Fibroblast of the conjunctiva (primary cell): Measurements from ENCODE around the gene MPP7.
A peak's percentile ranks its signal among the peaks of the same experiment; 100 is the strongest.

Experiments
- DNase-seq: peaks from one replicate; pipeline ENCODE4 v3.0.0-alpha.2; 2010; ENCODE audit warnings: low read depth

Gene MPP7

DNA sequence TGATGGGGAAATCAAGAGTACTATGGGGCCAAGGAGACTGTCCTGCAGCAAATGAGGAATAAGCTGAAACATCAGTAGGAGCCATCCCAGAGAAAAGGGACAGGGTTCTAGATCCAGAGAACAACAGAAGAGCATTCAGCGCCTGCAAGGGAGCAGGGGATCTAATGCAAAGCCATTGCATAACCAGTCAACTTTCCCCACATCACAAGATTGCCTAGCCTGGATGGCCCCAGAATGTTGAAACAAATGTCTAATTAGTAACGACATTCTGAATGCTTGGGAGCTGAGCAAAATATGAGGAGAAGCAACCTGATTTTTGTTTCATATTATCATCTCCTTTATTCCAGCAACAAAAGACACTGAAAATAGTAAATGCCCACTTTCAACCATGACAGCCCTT is 2.7 kb upstream of the MPP7 start:
- DNase-seq: no peak

DNA sequence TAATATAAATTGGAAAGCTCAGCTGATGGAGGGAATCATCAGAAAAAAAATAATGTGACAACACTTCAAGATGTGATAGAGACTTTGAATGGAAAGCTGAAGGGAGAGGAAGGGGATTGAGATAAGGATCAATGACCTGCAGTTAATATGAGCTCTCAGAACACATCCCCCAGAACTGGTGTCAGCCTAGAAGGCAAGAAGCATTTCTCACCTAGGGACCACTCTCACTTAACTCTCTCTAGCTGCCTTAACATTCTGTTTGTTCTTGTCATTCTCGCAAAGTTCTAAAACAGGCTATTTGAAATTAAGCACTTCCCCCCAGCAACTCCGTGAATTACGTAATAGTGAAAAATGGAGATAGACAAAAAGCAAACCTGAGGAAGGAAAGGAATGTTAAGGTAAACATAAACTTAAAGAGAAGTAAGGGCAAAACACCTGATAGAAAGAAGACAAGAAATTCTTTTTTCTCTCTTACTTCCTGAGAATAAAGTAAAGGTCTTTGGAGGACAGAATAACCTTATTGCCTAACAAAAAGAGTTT is 1.2 kb upstream of the MPP7 start:
- DNase-seq: no peak

- no peak for DNase-seq
Observed at GRCh38 chr10:28302012-28302637, 739 bp downstream of the MPP7 start.

- no peak for DNase-seq
Observed at GRCh38 chr10:28300027-28300426, 2.8 kb downstream of the MPP7 start.

DNA sequence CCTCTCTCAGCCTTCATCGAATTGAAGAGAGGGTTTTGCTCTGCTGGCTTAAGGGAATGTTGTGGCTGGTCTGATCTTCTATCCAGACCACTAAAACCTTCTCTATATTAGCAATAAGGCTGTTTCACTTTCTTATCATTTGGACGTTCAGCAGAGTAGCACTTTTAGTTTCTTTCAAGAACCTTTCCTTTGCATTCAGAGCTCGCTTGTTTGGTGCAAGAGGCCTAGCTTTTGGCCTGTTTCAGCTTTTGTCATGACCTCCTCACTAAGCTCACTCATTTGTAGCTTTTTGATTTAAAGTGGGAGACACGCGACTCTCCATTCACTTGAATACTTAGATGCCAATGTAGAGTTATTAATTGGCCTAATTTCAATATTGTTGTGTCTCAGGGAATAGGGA is 3.9 kb downstream of the MPP7 start:
- DNase-seq: no peak

DNA sequence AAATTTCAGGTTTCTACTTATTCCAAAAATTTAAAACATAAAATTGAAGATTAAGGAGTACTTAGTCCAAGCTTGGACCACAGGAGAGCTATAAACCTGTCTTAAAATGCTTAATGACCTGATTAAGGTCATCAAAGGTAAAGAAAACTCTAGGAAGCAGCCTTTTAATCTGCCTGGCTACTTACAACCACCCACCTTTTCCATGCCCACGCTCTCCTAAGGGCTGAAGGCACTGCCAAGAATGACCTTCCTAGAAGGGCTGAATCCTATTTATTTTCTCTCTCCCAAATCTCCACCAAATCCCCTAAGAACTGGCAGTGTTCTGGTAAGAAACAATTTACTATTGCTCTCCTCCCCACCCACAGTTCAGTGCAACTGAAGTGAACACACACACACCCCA is 6.8 kb downstream of the MPP7 start:
- DNase-seq: no peak

GRCh38 chr10:28295336-28295735 is 7.5 kb downstream of the MPP7 start:
- DNase-seq: no peak

- DNase-seq: no peak
Observed at GRCh38 chr10:28294809-28295208, 8.1 kb downstream of the MPP7 start.

DNA sequence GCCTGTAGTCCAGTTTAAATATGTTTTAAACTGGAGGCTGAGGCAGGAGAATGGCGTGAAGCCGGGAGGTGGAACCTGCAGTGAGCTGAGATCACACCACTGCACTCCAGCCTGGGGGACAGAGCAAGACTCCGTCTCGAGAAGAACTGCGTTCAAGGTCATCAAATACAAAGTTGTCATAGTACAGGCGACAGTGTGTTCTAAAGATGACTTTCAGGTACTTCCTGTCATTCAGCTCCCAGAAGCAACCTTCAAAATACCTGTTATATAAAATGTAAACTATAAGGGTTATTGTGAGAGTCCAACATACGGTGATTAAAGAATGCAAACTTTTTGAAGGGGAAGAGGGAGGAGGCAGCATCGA is 8.7 kb downstream of the MPP7 start:
- no peak for DNase-seq

DNA sequence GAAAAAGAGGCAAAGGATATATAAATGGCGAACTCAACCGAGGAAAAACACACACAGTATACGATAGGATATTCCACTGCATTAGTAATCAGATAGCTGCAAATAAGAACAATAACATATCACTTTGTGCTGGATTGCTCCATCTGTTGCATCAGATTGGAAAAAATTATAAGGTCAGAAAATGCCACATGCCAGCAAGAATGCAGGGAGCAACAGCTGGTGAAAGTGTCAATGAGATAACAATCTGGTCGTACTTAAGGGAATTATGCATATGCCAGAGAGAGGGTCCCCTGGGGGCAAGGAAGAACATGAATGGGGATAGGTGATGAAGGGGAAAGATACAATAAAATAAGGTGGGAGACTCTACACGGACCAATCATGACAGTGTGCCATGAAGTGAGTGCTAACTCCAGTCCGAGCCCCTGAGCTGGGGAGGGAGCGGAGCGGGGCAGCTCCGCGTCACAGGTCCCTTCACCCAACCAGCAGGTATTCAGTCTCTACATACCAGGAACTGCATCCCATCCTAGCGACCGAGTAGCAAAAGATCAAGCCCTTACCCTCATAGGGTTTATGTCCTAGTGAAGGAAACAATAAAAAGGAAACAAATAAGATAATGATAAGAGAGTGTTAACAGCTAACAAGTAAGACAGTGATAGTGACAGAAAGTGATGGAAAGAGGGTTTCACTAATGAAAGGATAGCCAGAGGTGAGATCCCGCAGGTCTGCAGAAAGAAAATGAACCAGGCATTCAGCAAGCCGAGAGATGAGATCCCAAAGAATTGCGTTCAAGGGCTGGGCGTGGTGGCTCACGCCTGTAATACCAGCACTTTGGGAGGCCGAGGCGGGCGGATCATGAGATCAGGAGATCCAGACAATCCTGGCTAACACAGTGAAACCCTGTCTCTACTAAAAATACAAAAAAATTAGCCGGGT is 9.4 kb downstream of the MPP7 start:
- DNase-seq: no peak

DNA sequence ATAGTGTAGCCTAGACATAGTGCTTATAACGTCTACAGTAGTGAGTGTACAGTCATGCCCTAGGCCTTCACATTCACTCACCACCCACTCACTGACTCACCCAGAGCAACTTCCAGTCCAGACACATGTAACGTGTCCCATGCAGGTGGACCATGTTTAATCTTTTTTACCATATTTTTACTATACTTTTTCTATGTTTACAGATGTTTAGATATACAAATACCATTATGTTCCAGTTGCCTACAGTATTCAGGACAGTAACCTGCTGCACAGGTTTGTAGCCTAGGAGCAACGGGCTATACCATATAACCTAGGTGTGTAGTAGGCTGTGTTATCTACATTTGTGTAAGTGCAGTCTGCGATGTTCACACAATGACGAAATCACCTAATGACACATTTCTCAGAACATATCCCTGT is 11.0 kb downstream of the MPP7 start:
- DNase-seq: peak; percentile 36

DNA sequence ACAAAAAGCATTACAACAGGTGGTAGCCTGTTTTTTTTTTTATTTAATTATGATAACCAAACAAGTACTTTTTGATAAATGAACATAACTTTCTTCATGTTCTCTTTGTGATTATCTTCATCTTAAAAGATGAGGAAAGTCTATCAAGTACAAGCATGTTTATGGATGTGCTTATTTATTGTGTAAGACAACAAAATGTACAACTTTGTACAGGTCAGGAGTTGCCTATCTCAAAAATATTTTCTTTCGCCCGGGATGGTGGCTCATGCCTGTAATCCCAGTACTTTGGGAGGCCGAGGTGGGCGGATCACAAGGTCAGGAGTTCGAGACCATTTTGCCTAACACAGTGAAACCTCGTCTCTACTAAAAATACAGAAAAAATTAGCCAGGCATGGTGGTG is 17.0 kb downstream of the MPP7 start:
- DNase-seq: no peak

DNA sequence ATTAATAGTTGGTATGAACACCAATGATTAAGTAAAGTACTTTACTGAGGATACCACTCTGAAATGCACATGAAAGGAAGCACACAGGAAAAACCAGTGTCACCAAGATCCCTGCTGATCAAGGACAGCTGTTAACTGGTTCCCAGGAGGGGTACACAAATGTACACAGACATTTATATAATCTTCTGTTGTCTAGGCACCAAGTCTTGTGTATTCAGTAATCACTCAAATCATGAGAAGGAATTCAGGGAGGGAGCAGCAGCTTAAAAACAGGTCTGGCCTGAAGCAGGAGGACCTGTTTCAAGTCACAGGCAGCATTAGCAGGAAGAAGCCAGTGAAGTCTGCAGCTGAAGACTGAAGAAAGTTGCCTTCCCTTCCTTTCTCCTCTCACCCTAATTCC is 18.7 kb downstream of the MPP7 start:
- no peak for DNase-seq

- no peak for DNase-seq
Observed at GRCh38 chr10:28283251-28283650, 19.6 kb downstream of the MPP7 start.

GRCh38 chr10:28282336-28282735 is 20.5 kb downstream of the MPP7 start:
- DNase-seq: no peak

DNA sequence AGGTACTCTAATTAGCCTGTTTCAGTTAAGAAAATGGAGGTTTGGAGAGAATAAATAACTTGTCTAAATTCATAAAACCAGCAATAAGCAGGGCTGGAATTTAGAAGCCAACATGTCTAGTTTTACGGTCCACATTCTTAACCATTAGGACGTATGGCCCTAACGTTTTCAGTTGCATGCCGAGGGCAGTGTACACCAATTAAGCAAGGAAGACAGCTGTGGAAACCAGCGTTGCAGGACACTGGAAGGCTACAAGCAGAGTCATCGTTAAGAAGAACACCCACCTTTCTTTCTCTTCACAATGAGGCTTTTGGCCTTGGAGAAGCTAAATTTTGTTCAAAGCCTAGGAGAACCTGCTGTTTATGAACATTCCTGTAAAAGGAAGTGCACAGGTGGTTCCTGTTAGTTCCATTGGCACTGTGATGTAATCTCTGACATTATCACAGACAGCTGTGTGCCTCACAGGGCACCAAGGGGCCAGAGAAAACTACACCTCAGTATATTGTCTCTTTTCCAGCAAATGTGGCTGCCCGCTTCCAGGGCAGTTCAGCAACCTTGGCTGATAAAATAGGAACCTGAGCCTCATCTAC is 21.0 kb downstream of the MPP7 start:
- no peak for DNase-seq

GRCh38 chr10:28280652-28281051 is 22.2 kb downstream of the MPP7 start:
- DNase-seq: peak; percentile 5

GRCh38 chr10:28279878-28280277 is 23.0 kb downstream of the MPP7 start:
- no peak for DNase-seq

DNA sequence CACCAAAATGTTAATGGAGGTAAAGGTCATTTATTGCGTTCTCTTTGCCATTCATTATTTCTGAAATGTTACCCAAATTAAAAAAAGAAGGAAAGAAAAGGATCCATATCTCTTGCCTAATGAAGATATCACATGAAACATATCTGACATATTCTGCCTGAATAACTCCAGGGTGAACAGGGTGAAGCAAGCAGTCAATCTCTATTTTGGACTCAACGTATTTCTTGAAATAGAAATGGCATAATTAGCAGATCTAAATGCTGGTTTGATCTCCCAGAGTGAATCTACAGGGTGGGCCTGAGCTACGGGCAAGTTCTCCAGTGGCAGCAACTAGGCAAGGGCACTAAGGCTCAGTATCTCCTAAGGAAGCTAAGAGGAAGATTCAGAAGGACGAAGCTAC is 24.0 kb downstream of the MPP7 start:
- no peak for DNase-seq

DNA sequence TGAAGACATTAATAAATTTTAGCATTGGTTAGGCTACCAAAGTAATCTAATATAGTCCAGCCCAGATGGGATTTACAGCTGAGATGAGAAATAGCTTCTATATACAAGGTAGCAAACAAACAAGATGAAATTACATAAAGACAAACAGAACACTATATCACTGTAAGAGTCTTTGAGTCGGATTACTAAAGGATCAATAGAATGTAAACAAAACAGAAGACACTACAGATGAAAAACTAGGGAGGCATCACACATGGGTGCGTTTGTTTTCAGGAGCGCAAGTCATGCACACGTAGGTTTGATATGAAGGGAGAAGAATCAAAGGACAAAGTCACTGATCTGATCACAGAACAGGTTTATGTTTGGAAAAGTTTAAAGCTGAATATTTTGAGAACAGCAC is 26.5 kb downstream of the MPP7 start:
- no peak for DNase-seq

DNA sequence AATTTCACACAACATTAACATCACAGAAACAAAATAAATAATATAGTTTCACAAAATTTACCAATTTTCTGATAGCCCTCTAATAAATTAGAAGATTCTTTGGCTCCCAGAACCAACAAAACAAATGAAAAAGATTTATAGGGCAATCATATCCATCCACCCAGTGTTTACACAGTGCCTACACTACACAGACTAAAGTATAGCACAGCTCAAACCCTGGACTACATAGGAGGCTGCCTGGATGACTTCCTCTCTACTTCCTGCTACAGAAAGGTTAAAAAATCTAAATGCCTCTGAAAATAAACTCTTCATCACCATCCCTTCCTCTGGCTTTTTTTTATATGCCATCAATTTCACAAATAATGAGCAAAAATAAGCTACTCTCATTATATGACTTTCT is 28.4 kb downstream of the MPP7 start:
- DNase-seq: no peak

DNA sequence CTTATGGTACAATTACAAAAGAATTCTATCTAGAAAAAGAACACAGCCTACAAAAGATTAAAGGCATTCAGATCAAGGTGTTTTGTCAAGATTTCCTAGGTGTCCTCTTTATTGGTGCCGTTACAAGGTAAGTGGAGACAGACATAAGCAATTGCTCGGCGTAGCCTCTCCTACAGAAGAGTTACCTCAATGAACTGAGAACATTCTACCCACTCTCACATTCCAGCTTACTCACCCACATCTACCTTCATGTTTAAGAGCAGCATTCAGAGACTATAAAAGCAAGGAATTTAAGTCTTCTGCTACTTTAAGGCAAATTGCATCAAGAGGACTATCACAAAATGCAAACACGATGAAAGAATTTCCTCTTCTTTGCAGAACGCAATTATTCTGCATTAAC is 29.5 kb downstream of the MPP7 start:
- no peak for DNase-seq

DNA sequence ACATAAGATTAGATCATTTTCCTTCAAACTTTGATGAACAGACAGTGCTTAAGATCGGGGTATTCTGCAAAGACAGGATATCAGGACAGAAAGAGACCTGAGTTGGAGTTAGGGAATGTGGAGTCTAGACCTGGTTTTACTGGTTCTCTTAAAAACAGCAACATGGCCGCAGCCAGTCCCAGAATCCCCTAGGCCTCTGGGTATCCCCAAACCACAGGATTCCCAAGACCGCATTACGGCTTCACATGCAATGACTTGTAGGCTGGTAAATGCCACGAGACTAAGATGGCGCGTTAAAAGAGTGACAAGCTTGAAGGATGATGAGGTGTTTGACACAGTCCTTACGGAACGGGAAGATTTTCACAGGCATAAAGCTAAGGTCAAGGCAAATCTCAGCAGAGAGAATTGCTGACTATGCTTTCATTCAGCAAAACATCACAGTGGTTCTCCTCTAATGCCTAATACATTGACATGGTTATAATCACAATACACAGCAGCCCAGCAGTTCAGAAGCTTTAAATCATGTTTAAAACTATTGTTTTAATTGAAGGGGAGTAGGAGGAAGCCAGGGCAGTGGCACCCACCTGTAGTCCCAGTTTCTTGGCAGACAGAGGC is 32.9 kb downstream of the MPP7 start:
- no peak for DNase-seq
